NCI-H748 (cell line): Measurements from ENCODE around the gene MYRIP.

Experiments
- DNase-seq: peaks from one replicate; lab custom pipeline; 2025; ENCODE audit not compliant: unreplicated experiment; lab: John Stamatoyannopoulos, UW

Gene MYRIP

GRCh38 chr3:40178012-40178594 lies 368.7 kb downstream of the MYRIP start:
- DNase-seq = no peak

- DNase-seq = peak; percentile 62
Observed at GRCh38 chr3:40179016-40179415, 369.6 kb downstream of the MYRIP start.

GRCh38 chr3:40181182-40181581 lies 371.8 kb downstream of the MYRIP start:
- DNase-seq = no peak

- DNase-seq = no peak
Observed at GRCh38 chr3:40185029-40185695, 375.8 kb downstream of the MYRIP start.

- no peak for DNase-seq
Observed at GRCh38 chr3:40186508-40186907, 377.1 kb downstream of the MYRIP start.

GRCh38 chr3:40187945-40188344 lies 378.5 kb downstream of the MYRIP start:
- no peak for DNase-seq

- DNase-seq = no peak
Observed at GRCh38 chr3:40189118-40189517, 379.7 kb downstream of the MYRIP start.

GRCh38 chr3:40190056-40190455 lies 380.6 kb downstream of the MYRIP start:
- no peak for DNase-seq

GRCh38 chr3:40191251-40191650 lies 381.8 kb downstream of the MYRIP start:
- DNase-seq = no peak

GRCh38 chr3:40191850-40192448 lies 382.5 kb downstream of the MYRIP start:
- peak; percentile 32 for DNase-seq

- no peak for DNase-seq
Observed at GRCh38 chr3:40192628-40193027, 383.2 kb downstream of the MYRIP start.

- no peak for DNase-seq
Observed at GRCh38 chr3:40196966-40197365, 387.6 kb downstream of the MYRIP start.

- DNase-seq = no peak
Observed at GRCh38 chr3:40200692-40201316, 391.4 kb downstream of the MYRIP start.

- DNase-seq = no peak
Observed at GRCh38 chr3:40201770-40202169, 392.4 kb downstream of the MYRIP start.

GRCh38 chr3:40206522-40206921 lies 397.1 kb downstream of the MYRIP start:
- DNase-seq = no peak

- DNase-seq = no peak
Observed at GRCh38 chr3:40207796-40208195, 398.4 kb downstream of the MYRIP start.

GRCh38 chr3:40208251-40208650 lies 398.8 kb downstream of the MYRIP start:
- DNase-seq = no peak

- DNase-seq = no peak
Observed at GRCh38 chr3:40211579-40211978, 402.2 kb downstream of the MYRIP start.

- DNase-seq = no peak
Observed at GRCh38 chr3:40213556-40213955, 404.1 kb downstream of the MYRIP start.

GRCh38 chr3:40215015-40215414 lies 405.6 kb downstream of the MYRIP start:
- DNase-seq = no peak

GRCh38 chr3:40216471-40216870 lies 407.1 kb downstream of the MYRIP start:
- no peak for DNase-seq

GRCh38 chr3:40223856-40224255 lies 414.4 kb downstream of the MYRIP start:
- no peak for DNase-seq
